Endothelial cell of umbilical vein (primary cell): ENCODE results near the gene FAM217A.
A peak's percentile ranks its signal among the peaks of the same experiment; 100 is the strongest.

Experiments
- EZH2 ChIP-seq: IDR thresholded peaks from 2 replicates; pipeline ENCODE4 v1.6.1; 2012; ENCODE audit warnings: borderline replicate concordance, low read depth, mild to moderate bottlenecking, moderate library complexity, low read length, inconsistent platforms; ENCODE audit not compliant: severe bottlenecking
- FOS ChIP-seq: IDR thresholded peaks from 2 replicates; pipeline ENCODE4 v1.6.1; 2011; ENCODE audit warnings: mild to moderate bottlenecking, low read length, moderate library complexity, borderline replicate concordance; ENCODE audit not compliant: insufficient read depth
- GATA2 ChIP-seq: IDR thresholded peaks from 2 replicates; pipeline ENCODE4 v1.7.0; 2011; ENCODE audit warnings: low read depth, mild to moderate bottlenecking, moderate library complexity, mixed read lengths, low read length; ENCODE audit not compliant: insufficient read length, insufficient read depth
- JUN ChIP-seq: IDR thresholded peaks from 2 replicates; pipeline ENCODE4 v1.6.1; 2011; ENCODE audit warnings: borderline replicate concordance, low read depth; ENCODE audit not compliant: insufficient read length, insufficient read depth
- MYC ChIP-seq: IDR thresholded peaks from one replicate; pipeline ENCODE4 v1.6.1; 2011; ENCODE audit warnings: mild to moderate bottlenecking, low read depth, low read length
- POLR2A ChIP-seq: IDR thresholded peaks from 2 replicates; pipeline ENCODE4 v1.6.1; 2012; ENCODE audit warnings: low read depth, mild to moderate bottlenecking, control low read depth, low read length
- POLR2AphosphoS5 ChIP-seq: IDR thresholded peaks from 2 replicates; pipeline ENCODE4 v1.6.1; 2012; ENCODE audit warnings: low read depth, mild to moderate bottlenecking, control low read depth, low read length, moderate library complexity; ENCODE audit not compliant: insufficient read depth
- TF ChIP-seq, protein P1 (sequence below), 2 donors: IDR thresholded peaks; 1 replicate in 1 of 2; 2 replicates in 1 of 2; pipeline ENCODE4 v1.5.1; 2011; ENCODE audit warnings: low read length in 2 of 2, mild to moderate bottlenecking in 2 of 2, moderate library complexity in 2 of 2, control low read depth in 1 of 2, inconsistent platforms in 1 of 2, low read depth in 1 of 2; ENCODE audit not compliant: insufficient read depth in 1 of 2; ENCODE audit errors: extremely low read depth in 1 of 2
- TF ChIP-seq, protein P2 (sequence below): IDR thresholded peaks from 2 replicates; pipeline ENCODE4 v1.6.1; 2011; ENCODE audit not compliant: insufficient read depth, insufficient read length

DNA sequence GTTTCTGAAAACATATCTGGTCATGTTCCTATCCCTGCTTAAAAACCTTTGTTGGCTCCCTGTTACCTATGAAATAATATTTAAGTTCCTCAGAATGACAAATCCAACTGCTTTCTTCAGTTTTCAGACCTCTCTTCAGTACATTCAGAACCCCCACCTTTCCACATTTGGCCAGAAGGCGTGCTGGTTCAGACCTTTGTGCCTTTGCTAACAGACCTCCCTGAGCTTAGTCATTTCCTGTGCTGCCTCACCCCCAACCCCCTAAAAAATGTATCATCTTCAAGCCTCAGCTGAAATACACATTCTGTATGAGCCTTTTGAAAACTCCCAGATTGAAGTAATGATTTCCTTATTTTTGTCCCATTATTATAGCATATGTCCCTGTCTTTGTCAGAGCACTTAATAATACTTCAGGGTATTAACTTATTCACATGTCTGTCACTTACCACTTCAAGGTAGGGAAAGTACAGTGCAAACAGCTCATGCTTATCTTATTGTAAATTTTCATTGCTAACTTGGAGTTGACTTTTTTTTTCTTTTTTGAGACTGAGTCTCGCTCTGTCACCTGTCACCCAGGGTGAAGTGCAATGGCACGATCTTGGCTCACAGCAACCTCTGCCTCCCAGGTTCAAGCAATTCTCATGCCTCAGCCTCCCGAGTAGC is 19.7 kb downstream of the FAM217A start:
- TF ChIP-seq, protein P1, sequence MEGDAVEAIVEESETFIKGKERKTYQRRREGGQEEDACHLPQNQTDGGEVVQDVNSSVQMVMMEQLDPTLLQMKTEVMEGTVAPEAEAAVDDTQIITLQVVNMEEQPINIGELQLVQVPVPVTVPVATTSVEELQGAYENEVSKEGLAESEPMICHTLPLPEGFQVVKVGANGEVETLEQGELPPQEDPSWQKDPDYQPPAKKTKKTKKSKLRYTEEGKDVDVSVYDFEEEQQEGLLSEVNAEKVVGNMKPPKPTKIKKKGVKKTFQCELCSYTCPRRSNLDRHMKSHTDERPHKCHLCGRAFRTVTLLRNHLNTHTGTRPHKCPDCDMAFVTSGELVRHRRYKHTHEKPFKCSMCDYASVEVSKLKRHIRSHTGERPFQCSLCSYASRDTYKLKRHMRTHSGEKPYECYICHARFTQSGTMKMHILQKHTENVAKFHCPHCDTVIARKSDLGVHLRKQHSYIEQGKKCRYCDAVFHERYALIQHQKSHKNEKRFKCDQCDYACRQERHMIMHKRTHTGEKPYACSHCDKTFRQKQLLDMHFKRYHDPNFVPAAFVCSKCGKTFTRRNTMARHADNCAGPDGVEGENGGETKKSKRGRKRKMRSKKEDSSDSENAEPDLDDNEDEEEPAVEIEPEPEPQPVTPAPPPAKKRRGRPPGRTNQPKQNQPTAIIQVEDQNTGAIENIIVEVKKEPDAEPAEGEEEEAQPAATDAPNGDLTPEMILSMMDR (IDR thresholded peaks at IDR 0.05; ENCODE audit: extremely low read depth in 1 of 2, insufficient read depth in 1 of 2, low read depth in 1 of 2, low read length in 2 of 2), result peak in 1 of 2 donors; percentile 19
- TF ChIP-seq POLR2A (no peak), JUN (peak; percentile 48), EZH2 (no peak), POLR2AphosphoS5 (peak; percentile 25), GATA2 (no peak), MYC (no peak), FOS (peak; percentile 87)
- TF ChIP-seq, protein P2, sequence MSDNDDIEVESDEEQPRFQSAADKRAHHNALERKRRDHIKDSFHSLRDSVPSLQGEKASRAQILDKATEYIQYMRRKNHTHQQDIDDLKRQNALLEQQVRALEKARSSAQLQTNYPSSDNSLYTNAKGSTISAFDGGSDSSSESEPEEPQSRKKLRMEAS, result no peak
